Gastrocnemius medialis (tissue), 4 donors: ENCODE data around the gene IDH3A.

Experiments
- POLR2A ChIP-seq, 2 donors: fragments of 450-650 bp; IDR thresholded peaks; one replicate each; pipeline ENCODE4 v1.6.1; 2017; ENCODE audit warnings: antibody characterized with exemption in 2 of 2, mild to moderate bottlenecking in 2 of 2, moderate library complexity in 2 of 2
- TF ChIP-seq, protein P1 (sequence below), 5 experiments: fragments of 450-650 bp in 3 of 5; fragments of 200-600 bp in 2 of 5; sonication (generic) in 2 of 5; IDR thresholded peaks in 4 of 5; conservative IDR thresholded peaks in 1 of 5; 1 replicate in 4 of 5; 2 replicates in 1 of 5; pipeline ENCODE4 v1.5.1; 2016 to 2019; ENCODE audit warnings: antibody characterized with exemption in 5 of 5, mild to moderate bottlenecking in 3 of 5, moderate library complexity in 3 of 5

DNA sequence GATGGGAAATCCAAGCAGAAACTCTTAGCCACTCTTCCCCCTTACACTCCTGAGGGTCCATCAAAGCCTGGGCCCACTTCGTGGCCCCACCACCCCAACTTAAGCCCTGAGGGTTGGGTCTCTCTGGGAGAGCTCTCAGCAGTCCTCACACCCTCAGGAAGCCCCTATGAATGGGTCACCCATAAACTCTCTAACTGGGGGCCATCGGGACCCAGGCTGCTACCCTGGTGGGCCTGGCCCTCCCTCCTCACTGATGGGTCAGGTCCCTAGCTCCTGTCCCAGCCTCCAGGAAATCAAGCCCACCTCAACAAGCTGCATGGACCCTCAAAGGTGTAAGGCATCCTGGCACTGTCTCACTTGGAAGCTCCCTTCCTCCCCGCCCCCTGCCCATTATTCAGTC lies 37.4 kb upstream of the IDH3A start:
- TF ChIP-seq, protein P1, sequence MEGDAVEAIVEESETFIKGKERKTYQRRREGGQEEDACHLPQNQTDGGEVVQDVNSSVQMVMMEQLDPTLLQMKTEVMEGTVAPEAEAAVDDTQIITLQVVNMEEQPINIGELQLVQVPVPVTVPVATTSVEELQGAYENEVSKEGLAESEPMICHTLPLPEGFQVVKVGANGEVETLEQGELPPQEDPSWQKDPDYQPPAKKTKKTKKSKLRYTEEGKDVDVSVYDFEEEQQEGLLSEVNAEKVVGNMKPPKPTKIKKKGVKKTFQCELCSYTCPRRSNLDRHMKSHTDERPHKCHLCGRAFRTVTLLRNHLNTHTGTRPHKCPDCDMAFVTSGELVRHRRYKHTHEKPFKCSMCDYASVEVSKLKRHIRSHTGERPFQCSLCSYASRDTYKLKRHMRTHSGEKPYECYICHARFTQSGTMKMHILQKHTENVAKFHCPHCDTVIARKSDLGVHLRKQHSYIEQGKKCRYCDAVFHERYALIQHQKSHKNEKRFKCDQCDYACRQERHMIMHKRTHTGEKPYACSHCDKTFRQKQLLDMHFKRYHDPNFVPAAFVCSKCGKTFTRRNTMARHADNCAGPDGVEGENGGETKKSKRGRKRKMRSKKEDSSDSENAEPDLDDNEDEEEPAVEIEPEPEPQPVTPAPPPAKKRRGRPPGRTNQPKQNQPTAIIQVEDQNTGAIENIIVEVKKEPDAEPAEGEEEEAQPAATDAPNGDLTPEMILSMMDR (IDR thresholded peaks at IDR 0.05 in 4 of 5, conservative IDR thresholded peaks at IDR 0.05 in 1 of 5) = no peak
- TF ChIP-seq POLR2A (IDR thresholded peaks at IDR 0.05) = no peak
